EL (cell line): ENCODE data around the gene FKBP15.
"Not testable (repeated sequence)": the region's sequence is repeated elsewhere in the genome, so short reads cannot be mapped to it uniquely, and the experiment has no call there.

Experiments
- DNase-seq: peaks from one replicate; pipeline ENCODE4 v3.0.0-alpha.2; 2016

FKBP15 gene

DNA sequence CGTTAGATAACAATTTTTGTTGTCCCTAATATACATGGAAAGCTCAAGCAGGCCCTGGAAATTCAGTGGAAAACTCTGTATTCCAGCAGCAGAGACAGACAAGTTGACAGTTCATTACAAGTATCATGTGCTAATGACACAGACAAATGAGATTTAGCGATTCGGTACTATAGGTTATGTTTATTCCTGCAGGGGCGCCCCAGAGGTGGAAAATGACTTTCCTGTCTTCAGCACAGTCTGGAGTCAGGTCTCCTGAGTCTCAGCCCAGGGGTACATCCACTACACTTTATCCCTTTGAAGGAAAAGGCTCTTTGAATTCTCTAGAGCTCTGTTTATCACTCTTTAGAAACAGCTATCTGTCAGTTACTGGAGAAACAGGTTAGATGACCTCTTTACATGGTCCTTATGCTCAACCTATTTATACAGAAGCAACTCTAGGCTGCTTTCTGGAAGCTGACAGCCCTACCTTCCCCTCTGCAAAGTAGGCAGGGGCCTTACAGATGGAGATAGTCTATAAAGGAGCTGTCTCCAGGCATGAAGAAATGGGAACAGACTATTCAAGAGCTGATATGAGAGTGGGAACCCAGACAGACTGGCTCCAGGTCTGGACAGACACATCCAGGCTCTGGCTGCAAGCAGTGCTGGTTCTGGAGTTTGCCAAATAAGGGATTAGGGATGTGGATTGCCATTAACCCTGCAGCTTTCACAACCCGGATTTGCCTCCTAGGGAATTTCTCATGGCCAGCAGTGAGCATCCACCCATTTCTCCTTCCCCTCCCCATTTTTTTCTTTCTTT, 77.4 kb downstream of the FKBP15 start:
- no peak for DNase-seq

DNA sequence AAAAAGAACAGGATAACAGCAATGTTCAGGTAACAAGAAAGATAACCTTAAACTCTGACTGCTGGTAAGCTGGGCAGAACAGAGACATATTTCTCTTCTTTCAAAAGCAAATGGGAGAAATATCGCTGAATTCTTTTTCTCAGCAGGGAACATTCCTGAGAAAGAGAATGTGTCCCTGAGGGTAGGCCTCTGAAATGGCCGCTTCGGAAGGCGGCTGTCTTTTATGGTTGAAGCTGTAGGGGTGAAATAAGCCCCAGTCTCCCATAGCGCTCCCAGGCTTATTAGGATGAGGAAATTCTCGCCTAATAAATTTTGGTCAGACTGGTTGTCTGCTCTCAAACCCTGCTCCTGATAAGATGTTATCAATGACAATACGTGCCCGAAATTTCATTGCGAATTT, 80.2 kb downstream of the FKBP15 start:
- not testable (repeated sequence) for DNase-seq

DNA sequence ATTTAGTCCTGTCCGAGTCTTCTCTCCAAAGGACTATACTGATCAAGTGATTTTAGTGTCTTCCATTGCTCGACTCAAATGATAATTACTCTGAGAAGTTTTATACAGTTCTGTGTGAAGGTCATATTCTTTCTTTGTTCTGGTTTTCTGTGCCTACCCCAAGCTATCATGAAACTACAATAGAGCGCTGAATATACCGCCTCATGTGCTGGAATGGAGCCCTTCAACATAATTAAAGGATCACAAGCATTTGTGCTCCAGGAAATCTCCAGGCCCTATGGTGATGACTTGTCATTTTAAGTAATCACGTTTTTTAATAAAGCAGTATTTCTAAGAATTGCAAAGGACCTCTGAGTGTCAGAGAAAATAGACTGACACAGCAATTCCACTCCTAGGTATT, 81.1 kb downstream of the FKBP15 start:
- DNase-seq: no peak

DNA sequence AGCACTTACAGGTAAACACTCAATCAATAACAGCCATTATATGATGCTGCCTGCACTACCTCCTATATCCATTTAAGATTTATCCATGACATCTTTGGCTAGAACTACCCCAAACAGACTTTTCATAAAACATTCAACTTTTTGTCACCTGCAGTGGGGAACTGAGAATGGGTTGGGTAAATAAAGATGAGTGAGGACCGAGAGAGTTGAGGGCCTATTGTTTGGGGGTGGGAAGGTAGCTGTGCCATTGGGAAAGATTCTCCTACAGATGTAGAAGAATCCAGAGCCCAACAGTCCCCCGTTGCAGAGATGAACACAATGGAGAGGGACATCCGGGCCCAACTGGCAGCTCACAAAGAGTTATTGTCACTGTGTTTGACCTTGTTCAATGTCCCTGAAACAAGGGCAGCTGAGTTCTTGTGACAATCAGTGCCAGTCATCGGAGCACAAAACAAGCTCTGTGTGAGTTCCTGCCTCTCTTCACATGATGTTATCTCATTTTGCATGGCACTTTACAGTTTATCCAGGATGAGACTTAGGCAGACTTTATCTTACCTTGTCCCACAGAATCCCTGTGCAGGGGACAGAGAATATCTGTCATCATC, 81.8 kb downstream of the FKBP15 start:
- no peak for DNase-seq

DNA sequence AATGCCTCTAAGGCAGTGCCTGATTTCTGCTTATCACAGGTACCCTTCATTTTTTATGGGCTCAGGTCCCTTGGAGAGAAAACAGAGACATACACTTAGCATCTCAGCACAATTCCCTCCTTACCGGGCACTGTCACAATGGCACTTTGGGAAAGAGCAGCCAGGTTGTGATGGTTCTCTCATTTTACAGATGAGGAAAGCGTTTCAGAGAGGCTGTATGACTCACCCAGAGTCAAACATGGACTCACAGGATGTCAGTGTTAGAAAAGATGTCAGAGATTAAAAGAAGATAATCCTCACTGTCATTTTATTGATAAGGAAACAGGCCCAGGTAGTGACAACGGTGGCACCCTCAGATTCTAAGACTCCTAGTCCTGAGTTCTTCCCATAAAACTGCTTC, 82.3 kb downstream of the FKBP15 start:
- DNase-seq: no peak

DNA sequence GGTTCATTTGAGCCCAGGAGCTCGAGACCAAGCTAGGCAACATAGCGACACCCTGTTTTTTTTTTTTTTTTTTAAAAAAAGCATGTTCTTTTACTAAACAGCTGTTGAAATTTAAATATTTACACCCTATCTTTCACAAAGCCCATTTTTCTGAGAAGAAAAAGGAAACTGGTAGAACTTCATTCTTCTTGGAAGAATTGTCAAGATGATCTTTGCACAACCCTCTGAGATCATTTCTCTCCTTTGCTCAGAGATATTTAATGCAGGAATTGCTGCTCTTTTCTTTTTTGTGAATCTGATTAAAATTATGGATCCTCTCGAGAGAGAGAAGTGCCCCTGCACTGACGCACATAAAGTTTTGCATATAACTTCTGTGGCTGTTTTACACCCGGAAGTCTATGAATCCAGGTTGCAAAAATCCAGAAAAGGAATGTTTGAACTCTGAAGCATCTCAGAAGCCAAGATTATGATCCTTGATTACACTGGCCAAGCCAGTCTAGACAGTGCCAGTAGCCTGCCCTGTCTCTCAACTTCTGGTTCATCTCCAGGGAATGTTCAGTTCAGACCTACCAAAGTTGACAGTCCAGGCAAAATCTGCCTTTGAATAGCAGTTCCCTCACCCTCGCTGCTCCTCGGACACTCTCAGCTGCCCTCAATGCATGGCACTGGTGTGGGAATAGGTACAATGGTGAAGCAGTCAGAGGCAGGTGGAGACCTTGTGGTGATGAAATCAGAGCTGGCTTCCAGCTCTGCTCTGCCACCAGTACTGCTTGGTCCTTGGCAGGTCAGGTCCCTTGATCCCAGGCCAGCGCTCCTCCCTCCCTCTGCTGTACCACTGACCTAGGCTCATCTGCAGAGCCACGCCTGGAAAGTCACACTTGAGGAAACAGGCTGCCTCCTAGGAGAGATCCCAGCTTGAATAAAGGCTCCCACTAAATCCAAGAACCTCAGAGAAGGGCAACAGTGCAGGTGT, 83.6 kb downstream of the FKBP15 start:
- DNase-seq: no peak

DNA sequence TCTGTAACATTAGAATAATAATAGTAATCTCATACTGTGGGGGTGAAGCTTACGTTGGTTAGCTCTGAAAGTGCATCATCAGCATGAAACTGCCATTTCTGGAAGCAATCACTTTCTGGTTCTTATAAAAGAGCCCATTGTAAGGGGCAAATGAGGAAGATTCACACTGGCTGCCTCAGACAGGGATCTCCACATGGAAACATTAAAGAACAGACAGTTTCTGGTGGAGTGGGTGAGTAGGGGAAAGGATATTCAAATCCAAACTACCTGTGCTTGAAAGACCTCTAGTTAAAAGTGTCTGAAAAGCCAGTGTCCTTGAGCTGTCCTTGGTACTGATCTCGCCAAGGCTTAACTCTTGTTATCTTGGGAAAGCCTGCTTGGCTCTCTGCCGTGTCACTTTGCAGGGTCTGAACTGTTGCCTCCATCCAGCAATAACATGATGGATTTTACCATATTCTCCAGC, 89.4 kb downstream of the FKBP15 start:
- no peak for DNase-seq

DNA sequence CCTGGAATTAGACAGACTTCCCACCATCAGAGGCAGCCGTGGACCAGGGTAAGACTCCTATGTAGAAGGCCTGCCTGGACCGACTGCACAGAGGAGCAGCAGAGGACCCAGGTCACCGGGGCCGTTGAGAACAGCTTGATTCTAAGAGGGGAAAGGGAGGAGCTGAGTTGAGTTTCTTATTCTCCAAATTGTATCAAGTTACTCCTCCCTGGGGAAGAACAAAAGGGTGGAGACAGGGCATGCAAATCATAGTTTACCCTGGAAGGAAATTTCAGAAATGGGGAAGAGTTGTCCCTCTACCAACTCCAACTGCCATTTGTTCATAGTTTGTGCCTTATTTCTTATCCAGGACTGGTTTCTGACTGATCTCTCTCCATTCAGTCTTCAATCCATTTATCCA, 91.2 kb downstream of the FKBP15 start:
- DNase-seq: no peak

DNA sequence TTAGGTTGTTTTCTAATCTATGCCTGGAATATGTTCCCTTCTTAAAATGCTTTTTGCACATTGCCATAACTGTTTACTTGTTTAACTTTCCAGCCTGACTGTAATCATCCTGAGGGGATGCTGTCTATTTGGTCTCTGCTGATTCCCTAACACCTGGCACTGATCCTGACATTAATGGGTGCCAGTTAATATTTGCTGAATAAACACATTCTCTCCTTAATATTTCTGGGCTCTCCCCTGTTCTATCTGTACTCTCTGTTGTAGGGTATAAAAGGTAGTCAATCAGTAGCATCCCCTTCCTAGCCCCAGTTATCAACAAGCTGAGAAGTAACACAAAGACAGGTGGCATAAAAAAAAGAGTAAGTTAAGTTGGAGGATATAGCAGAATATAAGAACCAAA, 91.6 kb downstream of the FKBP15 start:
- DNase-seq: no peak

DNA sequence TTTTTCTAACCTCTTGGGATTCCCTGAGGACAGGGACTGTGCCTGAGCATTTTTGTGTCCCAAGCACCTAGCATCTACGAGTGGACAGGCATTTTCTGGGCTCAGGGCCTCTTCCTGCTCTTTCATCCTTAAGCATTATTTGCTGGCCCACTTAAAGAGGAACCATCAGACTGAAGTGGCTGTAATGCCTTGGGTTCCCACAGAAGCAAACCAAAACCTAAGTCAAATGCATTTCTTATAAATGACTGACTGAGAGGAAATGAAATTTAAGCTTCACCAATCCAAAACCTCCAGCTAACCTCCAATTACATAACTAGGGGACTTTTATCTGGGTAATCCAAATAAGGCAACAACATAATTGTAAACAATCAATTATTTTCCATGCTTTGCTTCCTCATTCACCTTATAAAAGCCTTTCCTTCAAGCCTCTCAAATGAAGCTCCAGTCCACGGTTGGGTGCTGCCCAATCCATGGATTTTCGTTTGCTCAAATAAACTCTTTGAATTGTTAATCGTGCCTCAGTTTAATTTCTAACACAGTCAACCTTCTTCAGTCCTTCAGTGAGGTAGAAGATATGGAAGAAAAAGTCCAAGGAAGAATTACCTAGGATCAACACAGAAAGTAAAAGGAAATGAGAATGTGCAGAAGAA, 95.6 kb downstream of the FKBP15 start:
- no peak for DNase-seq

DNA sequence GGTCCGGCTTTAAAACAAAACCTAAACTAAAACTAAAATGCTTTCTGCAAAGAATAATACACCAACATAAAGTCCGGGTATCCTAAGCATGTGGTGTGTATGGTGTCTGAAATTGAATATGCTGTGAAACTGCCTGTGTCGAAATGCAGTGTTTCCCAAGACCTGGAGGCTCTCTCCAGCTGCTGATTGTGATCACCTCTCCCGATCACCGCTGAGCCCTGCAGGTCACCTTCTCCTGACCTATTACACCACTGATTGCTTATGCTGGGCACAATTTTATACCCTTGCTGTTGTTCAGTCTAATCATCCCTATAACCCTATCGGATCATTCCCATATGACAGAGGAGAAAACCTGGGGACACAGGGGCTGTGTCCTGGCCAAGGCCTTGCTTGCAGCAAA, 102.2 kb downstream of the FKBP15 start:
- DNase-seq: not testable (repeated sequence)
